NCI-H2227 treated with DMSO at 0.1 percent for 48 hours (cell line): ENCODE measurements around the gene GFPT2.
A peak's percentile ranks its signal among the peaks of the same experiment; 100 is the strongest.
"Not testable (repeated sequence)": the region's sequence is repeated elsewhere in the genome, so short reads cannot be mapped to it uniquely, and the experiment has no call there.

Source experiments
- DNase-seq: peaks from one replicate; lab custom pipeline; 2025; lab: John Stamatoyannopoulos, UW

The GFPT2 gene

GRCh38 chr5:180304431-180305375, 48.4 kb downstream of the GFPT2 start:
- no peak for DNase-seq

DNA sequence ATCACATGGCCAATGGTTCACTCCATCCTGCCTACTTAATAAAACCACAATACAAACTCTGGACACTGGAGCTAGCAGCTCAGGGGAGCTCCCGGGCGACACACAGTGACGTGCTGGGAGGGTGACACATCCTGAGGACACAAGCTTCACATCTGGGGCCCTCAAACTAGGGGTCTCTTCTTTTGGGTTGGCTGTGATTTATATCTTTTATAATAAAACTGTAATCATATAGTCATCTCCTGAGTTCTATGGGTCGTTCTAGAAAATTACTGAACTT, 49.2 kb downstream of the GFPT2 start:
- no peak for DNase-seq

DNA sequence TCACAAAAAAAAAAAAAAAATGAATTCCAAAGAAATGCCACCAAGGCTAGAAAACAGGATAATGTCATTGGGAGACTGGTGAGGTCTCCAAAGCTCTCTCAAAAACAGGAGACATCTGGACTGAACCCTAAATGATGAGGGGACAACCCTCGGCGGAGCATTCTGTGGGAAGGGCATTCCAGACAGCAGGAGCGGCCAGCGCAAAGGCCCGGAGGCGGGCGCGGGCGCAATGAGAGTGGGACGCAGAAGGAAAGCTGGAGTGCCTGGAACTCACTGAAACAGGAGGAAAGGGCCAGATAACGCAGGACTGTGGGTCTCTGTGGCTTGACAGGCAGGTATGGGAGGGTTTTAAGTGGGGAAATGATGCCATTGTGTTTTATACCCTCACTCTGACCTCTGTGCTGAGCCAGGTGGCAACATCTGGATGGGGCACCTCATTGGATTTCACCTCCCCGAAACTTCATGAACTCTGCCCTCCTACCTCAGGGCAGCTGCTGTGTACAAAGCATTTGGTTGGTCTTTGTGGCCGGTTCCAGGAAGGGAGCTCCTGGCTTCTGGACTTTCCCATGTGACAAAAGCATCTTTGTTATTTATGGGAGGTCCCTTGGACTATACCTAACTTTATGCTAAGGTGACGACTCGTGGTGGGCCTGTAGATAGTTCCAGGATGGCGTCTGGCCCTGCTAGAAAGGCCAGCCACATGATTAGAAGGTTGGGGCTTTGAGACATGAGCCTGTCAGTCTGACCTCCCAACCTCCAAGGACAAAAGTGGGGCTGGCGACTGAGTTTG, 49.7 kb downstream of the GFPT2 start:
- DNase-seq, result no peak

GRCh38 chr5:180302256-180302655, 50.9 kb downstream of the GFPT2 start:
- DNase-seq, result no peak

DNA sequence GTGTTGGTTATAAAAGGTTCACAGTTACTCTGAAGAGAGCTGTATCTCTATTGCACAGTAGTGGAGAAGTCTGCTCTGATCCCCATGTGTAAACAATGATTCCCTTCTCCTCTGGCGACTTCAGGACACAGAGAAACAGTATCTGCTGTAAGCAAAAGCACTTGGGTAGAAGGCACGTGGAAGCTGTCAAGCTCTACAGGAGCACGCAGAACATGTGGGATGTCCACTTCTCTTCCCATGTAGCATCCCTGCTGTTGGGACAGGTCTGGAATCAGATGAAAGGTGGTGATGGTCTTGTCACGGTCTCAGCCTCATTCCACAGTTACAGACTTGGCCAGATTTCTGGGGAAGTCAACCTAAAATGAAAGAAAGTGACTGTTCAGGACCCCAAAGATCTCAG, 51.9 kb downstream of the GFPT2 start:
- DNase-seq, result no peak

- no peak for DNase-seq
Measured at GRCh38 chr5:180299526-180299925, 53.6 kb downstream of the GFPT2 start.

DNA sequence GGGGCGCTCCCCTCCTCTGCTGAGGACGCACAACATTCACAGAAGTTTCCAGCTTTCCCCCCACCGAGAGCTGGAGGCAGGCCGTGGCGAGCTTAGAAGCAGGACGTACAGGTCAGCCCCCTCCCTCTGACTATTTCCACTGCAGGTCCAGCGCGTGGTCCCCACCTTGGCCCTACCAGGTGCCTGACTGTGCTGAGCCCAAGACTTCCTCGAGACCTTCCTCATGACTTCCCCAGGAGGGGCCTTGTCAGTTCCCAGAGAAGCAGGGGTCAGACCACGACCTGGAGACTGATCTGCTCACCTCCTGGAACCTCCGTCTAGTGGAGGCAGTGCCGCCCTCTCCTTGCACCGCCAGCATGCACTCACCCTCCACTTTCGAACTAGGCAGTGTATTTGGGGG, 54.1 kb downstream of the GFPT2 start:
- not testable (repeated sequence) for DNase-seq

DNA sequence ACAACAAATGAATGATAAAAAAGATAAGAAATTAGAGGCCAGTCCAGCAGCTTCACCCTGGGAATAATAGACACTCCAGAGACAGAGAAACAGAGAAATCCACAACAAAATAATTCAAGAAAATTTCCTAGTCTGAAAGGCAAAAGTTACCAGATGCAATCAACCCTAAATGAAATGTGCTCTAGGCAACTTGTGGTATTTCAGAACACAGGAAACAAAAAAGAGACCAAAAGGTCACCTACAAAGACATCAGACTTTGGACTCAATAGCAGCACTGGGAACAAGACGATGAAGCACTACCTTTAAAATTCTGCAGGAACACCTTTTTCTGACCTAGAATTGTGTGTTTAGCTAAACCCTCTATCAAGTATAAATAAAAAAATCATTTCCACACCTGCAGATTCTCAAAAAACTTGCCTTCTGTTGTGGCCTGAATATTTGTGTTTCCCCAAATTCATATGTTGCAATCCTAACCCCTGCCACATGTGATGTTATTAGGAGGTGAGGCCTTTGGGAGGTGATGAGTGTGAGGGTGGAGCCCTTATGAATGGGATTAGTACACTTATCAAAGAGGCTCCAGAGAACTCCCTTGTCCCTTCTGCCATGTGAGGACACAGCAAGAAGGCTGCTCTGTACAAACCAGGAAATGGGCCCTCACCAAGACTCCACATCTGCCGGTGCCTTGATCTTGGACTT, 55.4 kb downstream of the GFPT2 start:
- DNase-seq, result no peak

GRCh38 chr5:180296771-180297170, 56.4 kb downstream of the GFPT2 start:
- DNase-seq, result no peak

DNA sequence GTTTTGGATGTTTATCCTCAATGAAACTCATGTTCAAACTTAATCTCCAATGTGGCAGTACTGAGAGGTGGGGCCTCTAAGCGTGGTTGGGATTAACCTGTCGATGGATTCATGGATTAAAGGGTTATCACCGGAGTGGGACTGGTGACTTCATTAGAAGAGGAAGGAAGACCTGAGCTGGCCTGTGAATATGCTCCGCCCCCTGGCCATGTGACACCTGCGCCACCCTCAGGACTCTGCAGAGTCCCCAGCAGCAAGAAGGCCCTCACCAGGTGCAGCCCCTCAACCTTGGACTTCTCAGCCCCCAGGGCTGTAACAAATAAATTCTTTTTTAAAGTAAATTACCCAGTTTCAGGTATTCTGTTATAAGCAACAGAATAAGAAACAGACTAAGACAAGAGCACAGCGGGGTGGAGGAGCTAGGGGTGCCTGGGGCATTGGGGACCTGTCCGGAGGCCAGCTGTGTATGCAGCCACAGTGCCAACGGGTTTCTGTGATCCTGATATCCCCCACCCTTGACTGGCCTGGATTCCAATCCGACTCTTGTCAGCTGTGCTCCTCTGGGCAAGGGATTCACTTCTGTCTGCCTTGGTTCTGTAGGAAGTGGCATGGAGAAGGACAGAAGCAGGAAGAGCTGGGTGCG, 58.1 kb downstream of the GFPT2 start:
- DNase-seq, result no peak

GRCh38 chr5:180294411-180294810, 58.7 kb downstream of the GFPT2 start:
- DNase-seq, result no peak

DNA sequence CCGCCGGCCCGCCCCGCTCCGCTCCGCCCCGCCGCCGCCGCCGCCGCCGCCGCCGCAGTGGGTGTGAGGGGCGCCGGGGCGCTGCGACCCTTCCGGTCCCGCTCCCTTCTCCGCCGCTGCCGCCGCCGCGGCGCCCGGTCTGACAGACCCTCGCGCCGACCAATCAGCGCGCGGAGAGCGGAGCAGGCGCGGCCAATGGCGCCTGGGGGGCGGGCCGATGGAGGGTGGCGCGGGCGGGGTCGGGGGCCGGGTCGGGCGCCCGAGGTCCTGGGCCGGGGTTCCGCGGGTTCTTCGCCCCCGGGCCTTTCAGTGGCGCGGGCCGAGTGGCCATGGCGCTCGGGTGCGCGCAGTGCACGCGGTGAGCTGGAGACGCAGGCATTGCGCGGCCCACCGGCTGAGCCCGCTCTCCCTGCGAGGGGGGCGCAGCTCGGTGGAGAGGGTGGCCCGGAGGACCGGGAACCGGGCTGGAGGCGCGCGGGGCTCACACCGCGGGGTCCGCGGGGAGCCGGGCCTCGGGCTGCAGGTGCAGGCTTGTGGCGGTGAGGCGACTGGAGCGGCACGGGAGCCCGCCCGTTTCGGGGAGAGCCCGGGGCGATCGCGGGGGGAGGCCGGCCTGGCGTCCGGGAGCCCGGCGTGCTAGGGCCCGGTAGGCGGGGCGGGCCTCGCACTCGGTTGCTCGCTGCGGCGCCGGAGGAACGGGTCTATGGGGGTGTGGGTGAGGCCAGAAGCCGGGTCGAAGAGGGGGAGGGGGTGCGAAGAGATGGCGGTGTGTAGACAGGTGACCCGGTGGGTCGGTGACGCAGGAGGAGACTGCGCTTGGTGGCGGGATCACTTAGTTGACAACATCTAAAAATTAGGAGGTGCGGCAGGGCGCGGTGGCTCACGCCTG, 60.9 kb downstream of the GFPT2 start, which contains the start of gene MAPK9:
Gene MAPK9 (minus strand): TSS at position 141 of the 889 bp plus-strand sequence. CDS start 11,522 bp downstream, outside the sequence.
- peak; percentile 33 for DNase-seq

GRCh38 chr5:180291234-180291940, 61.7 kb downstream of the GFPT2 start:
- DNase-seq, result no peak

DNA sequence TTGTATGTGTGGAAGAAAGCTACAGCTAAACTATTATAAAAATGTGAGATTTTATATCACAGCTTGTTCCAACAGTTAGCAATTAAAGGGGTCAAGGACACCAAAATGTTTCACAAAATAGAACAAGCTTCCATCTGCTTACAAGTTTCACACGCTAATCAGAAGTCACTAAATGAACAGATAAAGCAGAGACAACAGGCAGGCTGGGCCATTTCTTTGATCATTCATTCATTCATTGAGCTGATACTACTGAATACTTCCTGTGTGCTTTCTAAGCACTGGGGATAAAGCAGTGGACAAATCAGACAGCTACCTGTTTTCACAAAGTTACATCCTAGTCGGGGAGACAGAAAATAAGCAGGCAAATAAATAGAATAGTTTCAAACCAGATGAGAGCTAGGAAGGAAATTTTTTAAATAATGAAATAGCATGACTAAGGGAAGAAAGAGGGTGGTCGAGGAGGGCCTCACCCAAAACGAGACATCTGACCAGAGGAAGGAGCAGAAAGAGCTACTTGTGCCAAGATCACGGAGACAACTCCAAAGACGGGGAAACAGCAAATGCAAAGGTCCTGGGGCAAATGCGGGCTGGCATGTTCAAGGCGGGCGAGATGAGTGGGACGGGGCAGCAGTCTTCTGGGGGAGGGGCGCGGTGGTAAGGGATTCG, 62.4 kb downstream of the GFPT2 start:
- DNase-seq, result no peak

DNA sequence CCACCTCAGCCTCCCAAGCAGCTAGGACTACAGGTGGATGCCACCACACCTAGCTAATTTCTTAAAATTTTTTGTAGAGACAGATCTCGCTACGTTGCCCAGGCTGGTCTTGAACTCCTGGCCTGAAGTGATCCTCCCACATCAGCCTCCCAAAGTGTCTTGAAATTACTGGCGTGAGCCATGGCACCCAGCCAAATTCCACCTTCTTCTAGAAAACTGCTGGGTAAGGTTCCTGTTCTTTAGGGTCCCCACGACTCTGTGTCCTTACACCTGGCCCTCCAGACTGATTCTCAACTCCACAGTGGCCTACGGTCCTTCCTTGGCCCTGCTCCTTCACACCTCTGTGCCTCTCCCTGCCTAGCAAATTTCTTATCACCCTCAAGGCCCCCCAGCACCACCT, 63.2 kb downstream of the GFPT2 start:
- DNase-seq, result no peak

DNA sequence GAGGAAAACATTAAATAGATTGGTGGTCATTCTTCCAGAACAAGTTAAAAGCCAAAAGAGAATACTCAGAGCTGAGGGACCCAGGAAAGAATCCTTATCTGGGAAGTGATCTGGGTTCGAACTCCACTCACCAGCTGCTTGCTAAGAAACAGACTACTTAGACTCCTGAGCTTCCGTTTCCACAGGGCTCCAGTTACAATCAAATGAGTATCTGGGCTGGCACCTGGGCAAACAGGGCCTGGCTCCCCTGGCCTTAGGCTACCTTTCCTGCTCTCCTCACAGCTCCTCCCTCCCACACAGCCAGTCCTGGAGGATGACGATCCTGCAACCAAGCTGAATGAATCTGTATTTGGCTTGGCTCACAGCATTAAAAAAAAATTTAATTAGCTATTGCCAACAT, 63.7 kb downstream of the GFPT2 start:
- no peak for DNase-seq

- no peak for DNase-seq
Measured at GRCh38 chr5:180287868-180288267, 65.3 kb downstream of the GFPT2 start.

GRCh38 chr5:180287404-180287803, 65.7 kb downstream of the GFPT2 start:
- no peak for DNase-seq

DNA sequence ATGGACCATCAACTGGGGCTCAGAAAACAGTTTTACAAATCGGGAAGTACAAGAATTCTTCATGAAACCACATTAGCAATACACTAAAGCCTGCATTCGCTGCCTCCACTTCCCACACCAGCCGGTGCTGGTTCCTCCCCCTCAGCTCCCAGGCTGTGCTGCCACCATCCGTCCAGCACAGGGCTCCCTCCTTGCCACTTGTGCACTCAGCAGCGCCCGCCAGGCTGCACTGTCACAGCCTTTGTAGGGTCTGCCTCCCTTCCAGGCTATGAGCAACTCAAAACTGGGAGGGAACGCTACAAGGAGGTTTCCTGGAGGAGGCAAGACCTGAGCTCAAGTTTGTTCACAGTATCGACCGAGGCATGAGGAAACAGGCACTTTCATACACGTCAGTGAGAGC, 69.0 kb downstream of the GFPT2 start:
- no peak for DNase-seq
